ENCODE results near the gene LNPEP.

Gene LNPEP

GRCh38 chr5:97000391-97000790 is 64.5 kb downstream of the LNPEP start:
- DNase-seq (ENCODE audit: low read depth in 2 of 2), result no peak

GRCh38 chr5:97002983-97003382 is 67.1 kb downstream of the LNPEP start:
- no peak for DNase-seq (ENCODE audit: low read depth in 2 of 2)

GRCh38 chr5:97004423-97005060 is 68.7 kb downstream of the LNPEP start:
- DNase-seq (ENCODE audit: low read depth in 2 of 2), result no peak

GRCh38 chr5:97006454-97007060 is 70.7 kb downstream of the LNPEP start:
- no peak for DNase-seq (ENCODE audit: low read depth in 2 of 2)

GRCh38 chr5:97009212-97009898 is 73.5 kb downstream of the LNPEP start:
- DNase-seq (ENCODE audit: low read depth in 2 of 2), result no peak

- DNase-seq (ENCODE audit: low read depth in 2 of 2), result no peak
Observed at GRCh38 chr5:97009921-97010320, 74.0 kb downstream of the LNPEP start.

GRCh38 chr5:97010606-97011005 is 74.7 kb downstream of the LNPEP start:
- DNase-seq (ENCODE audit: low read depth in 2 of 2), result no peak

- DNase-seq (ENCODE audit: low read depth in 2 of 2), result no peak
Observed at GRCh38 chr5:97011567-97011966, 75.7 kb downstream of the LNPEP start.

GRCh38 chr5:97019435-97020117 is 83.7 kb downstream of the LNPEP start:
- no peak for DNase-seq (ENCODE audit: low read depth in 2 of 2)

- no peak for DNase-seq (ENCODE audit: low read depth in 2 of 2)
Observed at GRCh38 chr5:97021416-97021815, 85.5 kb downstream of the LNPEP start.

- no peak for DNase-seq (ENCODE audit: low read depth in 2 of 2)
Observed at GRCh38 chr5:97022898-97023297, 87.0 kb downstream of the LNPEP start.

- no peak for DNase-seq (ENCODE audit: low read depth in 2 of 2)
Observed at GRCh38 chr5:97026721-97027120, 90.8 kb downstream of the LNPEP start.

- DNase-seq (ENCODE audit: low read depth in 2 of 2), result no peak
Observed at GRCh38 chr5:97037819-97038218, 101.9 kb downstream of the LNPEP start.

GRCh38 chr5:97041239-97041638 is 105.4 kb downstream of the LNPEP start:
- no peak for DNase-seq (ENCODE audit: low read depth in 2 of 2)

GRCh38 chr5:97042996-97043395 is 107.1 kb downstream of the LNPEP start:
- no peak for DNase-seq (ENCODE audit: low read depth in 2 of 2)

- DNase-seq (ENCODE audit: low read depth in 2 of 2), result no peak
Observed at GRCh38 chr5:97043511-97043910, 107.6 kb downstream of the LNPEP start.

GRCh38 chr5:97044052-97044451 is 108.2 kb downstream of the LNPEP start:
- no peak for DNase-seq (ENCODE audit: low read depth in 2 of 2)

- DNase-seq (ENCODE audit: low read depth in 2 of 2), result no peak
Observed at GRCh38 chr5:97046270-97046982, 110.5 kb downstream of the LNPEP start.

GRCh38 chr5:97047076-97047475 is 111.2 kb downstream of the LNPEP start:
- DNase-seq (ENCODE audit: low read depth in 2 of 2), result no peak

- DNase-seq (ENCODE audit: low read depth in 2 of 2), result no peak
Observed at GRCh38 chr5:97049175-97049574, 113.3 kb downstream of the LNPEP start.

GRCh38 chr5:97056263-97056662 is 120.4 kb downstream of the LNPEP start:
- DNase-seq (ENCODE audit: low read depth in 2 of 2), result no peak

- DNase-seq (ENCODE audit: low read depth in 2 of 2), result no peak
Observed at GRCh38 chr5:97062046-97062445, 126.2 kb downstream of the LNPEP start.
